Mucosa of stomach (tissue), 1 donor: ENCODE results near the gene PDE1C.

Experiments
- H3K27me3 ChIP-seq: one replicate; pipeline ENCODE4 v1.7.0; 2013; ENCODE audit warnings: mild to moderate bottlenecking, low read length; ENCODE audit not compliant: control insufficient read depth, insufficient read depth
- H3K36me3 ChIP-seq: one replicate; pipeline ENCODE4 v1.7.0; 2013; ENCODE audit warnings: low read length; ENCODE audit not compliant: control insufficient read depth, insufficient read depth
- H3K4me1 ChIP-seq: one replicate; pipeline ENCODE4 v1.7.0; 2013; ENCODE audit warnings: mild to moderate bottlenecking, low read length; ENCODE audit not compliant: control insufficient read depth, insufficient read depth
- H3K4me3 ChIP-seq: one replicate; pipeline ENCODE4 v1.7.0; 2013; ENCODE audit warnings: low read length
- H3K9ac ChIP-seq: one replicate; pipeline ENCODE4 v1.7.0; 2013; ENCODE audit warnings: mild to moderate bottlenecking, low read length, moderate library complexity
- H3K9me3 ChIP-seq: one replicate; pipeline ENCODE4 v1.7.0; 2013; ENCODE audit warnings: mild to moderate bottlenecking, low read length, moderate library complexity; ENCODE audit not compliant: control insufficient read depth
- donor health status: Pancreatic carcinoma.

PDE1C gene

DNA sequence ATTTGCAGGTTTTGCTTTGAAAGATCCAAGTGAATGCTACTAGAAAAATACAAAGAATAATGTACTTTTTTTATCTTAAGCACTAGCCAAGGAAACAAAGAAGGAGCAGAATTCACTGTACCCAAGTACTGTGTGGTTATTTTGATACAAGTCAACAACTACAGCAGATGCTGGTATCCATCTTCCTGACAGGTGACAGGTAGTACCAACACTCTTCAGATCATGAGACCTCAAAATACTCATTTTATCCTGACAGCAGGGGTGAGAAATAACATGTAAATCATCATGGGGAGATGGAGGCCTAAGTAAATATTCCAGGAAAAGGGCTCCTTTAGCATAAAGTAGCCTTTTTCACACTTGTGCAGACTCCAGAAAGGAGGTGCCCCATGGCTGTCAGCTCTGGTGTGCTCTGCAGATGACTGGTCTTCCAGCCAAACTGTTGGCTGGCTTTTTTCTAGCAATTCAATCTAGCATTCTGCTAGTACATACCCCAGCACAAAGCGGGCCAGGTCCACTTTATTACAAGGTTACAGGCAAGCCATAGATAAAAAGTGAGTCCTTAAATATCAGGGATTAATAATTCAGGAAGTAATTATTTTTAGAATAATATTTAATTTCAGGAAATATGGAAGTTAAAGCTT lies 90.4 kb downstream of the PDE1C start:
- no peak overlapping the region for H3K9ac ChIP-seq
- H3K27me3 ChIP-seq: no peaks in the 10 kb centered on the region
- no peaks in the 10 kb centered on the region for H3K9me3 ChIP-seq
- no peak overlapping the region for H3K4me3 ChIP-seq
- H3K4me1 ChIP-seq: peaks cover 4% of the 10 kb centered on the region
- H3K36me3 ChIP-seq: no peaks in the 10 kb centered on the region

DNA sequence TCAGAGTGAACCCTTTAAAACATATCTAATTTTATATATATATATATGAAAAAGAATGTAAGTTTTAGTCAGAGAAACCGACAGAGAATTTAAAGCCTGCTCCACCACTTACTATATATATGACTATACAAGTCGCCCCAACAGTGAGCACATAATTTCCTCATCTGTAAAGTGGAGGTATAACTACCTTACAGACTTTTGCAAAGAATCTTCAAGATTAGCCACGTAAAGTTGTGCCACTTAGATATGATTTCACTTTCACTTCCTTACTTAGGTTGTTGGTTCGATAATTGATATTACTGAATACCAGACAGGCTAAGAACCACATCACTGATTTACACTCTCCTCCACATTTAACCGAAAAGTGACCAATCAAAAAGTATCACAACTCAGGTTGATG lies 94.7 kb downstream of the PDE1C start:
- Histone ChIP-seq H3K4me1 (peaks cover 2% of the 10 kb centered on the region), H3K36me3 (no peaks in the 10 kb centered on the region), H3K27me3 (no peaks in the 10 kb centered on the region), H3K4me3 (no peak overlapping the region), H3K9ac (no peak overlapping the region), H3K9me3 (no peaks in the 10 kb centered on the region)

DNA sequence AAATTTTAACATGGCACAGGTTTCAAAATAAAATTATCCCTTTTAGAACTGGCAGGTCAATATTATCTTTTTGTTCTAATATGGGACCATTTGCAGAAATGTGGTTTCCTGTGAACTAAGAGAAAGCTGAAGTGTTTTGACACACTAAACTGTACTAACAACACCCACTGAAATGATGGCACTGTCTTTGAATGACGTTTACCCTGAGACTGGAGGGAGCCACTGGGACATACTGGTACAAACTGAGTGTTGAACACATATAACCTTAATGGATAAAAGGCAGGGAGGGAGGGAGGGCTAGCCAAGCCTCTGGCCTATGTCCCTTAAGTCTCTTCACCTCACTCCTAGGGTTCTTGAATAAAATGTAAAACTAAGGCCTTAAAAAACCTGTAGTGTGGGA lies 95.9 kb downstream of the PDE1C start:
- H3K27me3 ChIP-seq: no peaks in the 10 kb centered on the region
- no peaks in the 10 kb centered on the region for H3K36me3 ChIP-seq
- no peak overlapping the region for H3K9ac ChIP-seq
- H3K9me3 ChIP-seq: no peaks in the 10 kb centered on the region
- no peak overlapping the region for H3K4me3 ChIP-seq
- no peaks in the 10 kb centered on the region for H3K4me1 ChIP-seq

DNA sequence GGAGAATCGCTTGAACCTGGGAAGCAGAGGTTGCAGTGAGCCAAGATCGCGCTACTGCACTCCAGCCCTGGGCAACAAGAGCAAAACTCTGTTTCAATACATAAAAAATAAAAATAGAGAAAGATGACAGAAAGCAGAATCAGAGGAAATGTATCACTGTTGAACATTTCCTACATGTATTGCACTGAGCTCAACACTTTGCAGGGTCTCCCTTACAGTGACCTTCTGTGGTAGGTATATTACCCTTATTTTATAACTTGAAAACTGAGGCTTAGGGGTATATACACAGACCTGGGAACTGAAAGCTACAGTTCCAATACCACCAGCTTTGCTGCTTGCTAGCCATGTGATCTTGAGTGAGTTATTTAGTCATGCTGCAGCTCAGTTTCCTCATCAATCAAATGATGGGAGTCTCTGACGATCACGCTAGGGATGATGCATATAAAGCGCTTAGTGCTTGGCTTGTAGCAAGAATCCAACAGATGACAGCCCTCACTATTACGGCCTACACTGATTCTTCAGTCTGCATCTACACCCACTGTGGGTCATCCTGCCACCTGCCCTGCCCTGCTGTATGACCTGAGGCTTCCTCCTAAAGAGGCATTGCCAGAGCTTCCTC lies 99.0 kb downstream of the PDE1C start:
- Histone ChIP-seq H3K4me3 (no peak overlapping the region), H3K9ac (no peak overlapping the region), H3K36me3 (no peaks in the 10 kb centered on the region), H3K4me1 (no peaks in the 10 kb centered on the region), H3K9me3 (no peaks in the 10 kb centered on the region), H3K27me3 (no peaks in the 10 kb centered on the region)

DNA sequence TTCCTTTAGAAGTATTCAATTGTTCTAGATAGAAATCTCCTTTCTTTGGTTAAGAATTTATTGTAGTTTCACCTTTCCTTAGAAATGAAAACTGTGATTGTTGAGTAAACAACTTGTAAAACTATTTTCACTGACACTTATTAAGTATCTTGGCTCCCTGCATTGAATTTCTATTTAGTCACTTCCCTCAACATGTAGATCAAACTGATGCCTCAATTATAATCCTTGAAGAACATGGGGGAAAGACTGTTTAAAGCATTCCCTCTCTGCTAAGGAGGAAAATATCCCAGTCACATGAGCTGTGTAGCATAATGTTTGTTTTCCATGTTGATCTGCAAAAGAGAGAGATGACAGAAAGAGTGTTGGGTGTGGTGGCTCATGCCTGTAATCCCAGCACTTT lies 99.7 kb downstream of the PDE1C start:
- H3K4me3 ChIP-seq: no peak overlapping the region
- H3K27me3 ChIP-seq: no peaks in the 10 kb centered on the region
- H3K36me3 ChIP-seq: no peaks in the 10 kb centered on the region
- H3K4me1 ChIP-seq: no peaks in the 10 kb centered on the region
- no peaks in the 10 kb centered on the region for H3K9me3 ChIP-seq
- H3K9ac ChIP-seq: no peak overlapping the region

DNA sequence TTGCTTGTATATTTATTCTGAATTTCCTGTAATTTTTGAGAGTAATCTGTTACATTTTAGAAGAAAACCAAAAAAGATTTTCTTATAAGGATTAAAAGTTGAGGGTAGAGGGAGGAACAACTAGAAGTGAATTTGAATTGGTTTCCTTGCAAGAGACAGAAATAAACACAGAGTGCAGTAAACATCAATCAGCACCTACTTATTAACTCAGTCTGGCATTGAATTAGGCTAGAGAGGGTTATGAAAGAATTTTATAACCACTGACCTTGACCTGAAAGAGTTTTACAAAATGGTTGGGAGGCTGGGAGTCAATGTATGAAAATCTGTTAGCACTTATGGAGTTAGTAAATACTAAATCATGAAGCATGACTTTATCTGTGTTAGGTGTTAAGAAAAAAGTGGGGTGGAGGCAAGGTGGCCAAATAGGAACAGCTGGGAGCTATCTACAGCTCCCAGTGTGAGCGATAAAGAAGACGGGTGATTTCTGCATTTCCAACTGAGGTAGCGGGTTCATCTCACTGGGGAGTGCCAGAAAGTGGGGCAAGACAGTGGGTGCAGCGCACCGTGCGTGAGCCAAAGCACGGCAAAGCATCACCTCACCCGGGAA lies 106.5 kb downstream of the PDE1C start:
- no peak overlapping the region for H3K9ac ChIP-seq
- H3K4me3 ChIP-seq: no peak overlapping the region
- H3K27me3 ChIP-seq: no peaks in the 10 kb centered on the region
- H3K36me3 ChIP-seq: no peaks in the 10 kb centered on the region
- H3K4me1 ChIP-seq: no peaks in the 10 kb centered on the region
- H3K9me3 ChIP-seq: no peaks in the 10 kb centered on the region

DNA sequence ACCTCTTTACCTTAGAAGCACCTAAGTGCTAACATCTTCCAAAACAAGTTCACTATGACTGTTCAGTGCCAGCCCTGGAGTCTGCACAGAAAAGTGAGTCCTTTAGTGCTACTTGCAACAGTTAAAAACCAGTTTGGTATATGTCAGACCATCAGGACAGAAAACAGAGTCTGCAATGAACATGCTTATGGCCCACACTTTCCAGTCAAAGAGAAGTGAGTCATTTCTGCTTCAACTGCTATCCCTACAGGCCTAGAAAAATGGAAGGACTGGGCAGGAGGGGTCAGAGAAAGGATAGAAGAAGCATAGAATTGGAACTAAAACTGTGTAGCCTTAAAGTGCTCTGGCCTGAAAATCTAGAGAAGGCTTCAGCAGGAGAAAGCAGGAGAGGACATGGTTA lies 108.0 kb downstream of the PDE1C start:
- Histone ChIP-seq H3K4me1 (no peaks in the 10 kb centered on the region), H3K9ac (no peak overlapping the region), H3K36me3 (no peaks in the 10 kb centered on the region), H3K27me3 (no peaks in the 10 kb centered on the region), H3K9me3 (no peaks in the 10 kb centered on the region), H3K4me3 (no peak overlapping the region)

DNA sequence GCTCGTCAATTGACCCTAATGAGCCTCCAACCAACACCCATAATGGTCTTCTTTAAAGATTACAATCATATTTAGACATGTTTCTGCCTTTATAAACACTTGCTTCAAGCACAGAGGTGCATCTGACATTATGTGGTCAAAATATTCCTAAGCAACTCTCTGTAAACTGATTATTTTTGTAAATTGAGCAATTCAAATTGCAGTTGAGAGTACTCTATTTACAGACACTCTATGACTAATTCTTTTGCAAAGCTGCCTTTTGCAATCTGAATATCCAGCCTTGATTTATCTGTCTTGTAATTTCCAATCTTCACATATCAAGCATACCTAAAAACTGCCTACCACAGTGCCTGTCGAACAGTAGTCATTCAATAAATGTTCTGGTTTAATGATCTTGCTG lies 112.0 kb downstream of the PDE1C start:
- Histone ChIP-seq H3K27me3 (no peaks in the 10 kb centered on the region), H3K36me3 (no peaks in the 10 kb centered on the region), H3K9ac (no peak overlapping the region), H3K9me3 (no peaks in the 10 kb centered on the region), H3K4me3 (no peak overlapping the region), H3K4me1 (no peaks in the 10 kb centered on the region)

DNA sequence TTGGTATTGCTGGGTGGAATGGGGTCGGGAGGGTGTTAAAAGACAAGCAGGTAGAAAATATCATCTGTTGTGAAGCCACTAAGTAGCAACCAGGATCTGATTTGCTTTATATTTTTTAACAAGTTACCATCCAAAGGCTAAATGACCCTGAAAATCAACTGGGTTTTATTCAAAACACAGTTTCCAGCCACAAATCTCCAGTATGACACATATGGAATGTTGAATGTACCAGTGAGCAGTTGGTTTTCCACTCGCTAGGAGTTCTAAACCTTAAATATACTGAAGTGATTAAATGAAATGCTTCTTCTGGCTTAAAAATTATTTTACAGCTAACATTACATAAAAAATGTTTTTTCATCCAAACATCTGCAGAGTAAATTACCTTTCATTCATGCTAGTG lies 112.5 kb downstream of the PDE1C start:
- Histone ChIP-seq H3K9me3 (no peaks in the 10 kb centered on the region), H3K27me3 (no peaks in the 10 kb centered on the region), H3K9ac (no peak overlapping the region), H3K4me1 (no peaks in the 10 kb centered on the region), H3K4me3 (no peak overlapping the region), H3K36me3 (no peaks in the 10 kb centered on the region)

DNA sequence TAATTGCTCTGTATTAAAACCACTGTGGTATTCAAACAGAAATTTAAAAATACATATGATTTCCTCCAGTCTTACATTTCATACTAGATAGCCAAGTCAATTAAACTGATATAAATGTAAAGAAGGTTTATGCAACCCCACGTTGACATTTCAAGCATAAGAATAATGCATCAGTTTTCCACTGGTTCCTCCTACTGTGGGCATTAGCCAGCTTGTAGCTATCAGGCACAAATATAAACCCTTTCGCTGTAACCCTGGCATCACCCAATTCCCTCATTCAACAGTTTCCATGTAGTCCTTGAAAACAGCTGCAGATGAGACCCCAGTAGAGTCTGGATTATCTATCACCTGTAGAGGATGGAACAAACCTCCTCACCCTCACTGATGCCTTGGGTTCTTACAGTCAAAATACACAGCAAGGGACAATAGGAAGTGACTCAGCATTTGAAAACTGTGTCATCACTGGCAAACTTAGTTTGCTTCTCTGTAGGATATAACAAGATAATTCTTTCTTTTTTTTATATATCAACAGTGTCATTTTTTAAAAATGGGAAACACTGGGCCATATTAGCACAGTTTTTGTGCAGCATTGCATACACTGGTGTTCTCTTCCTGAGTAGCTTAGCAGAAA lies 113.0 kb downstream of the PDE1C start:
- no peak overlapping the region for H3K4me3 ChIP-seq
- no peak overlapping the region for H3K9ac ChIP-seq
- H3K4me1 ChIP-seq: no peaks in the 10 kb centered on the region
- H3K27me3 ChIP-seq: no peaks in the 10 kb centered on the region
- no peaks in the 10 kb centered on the region for H3K36me3 ChIP-seq
- no peaks in the 10 kb centered on the region for H3K9me3 ChIP-seq

DNA sequence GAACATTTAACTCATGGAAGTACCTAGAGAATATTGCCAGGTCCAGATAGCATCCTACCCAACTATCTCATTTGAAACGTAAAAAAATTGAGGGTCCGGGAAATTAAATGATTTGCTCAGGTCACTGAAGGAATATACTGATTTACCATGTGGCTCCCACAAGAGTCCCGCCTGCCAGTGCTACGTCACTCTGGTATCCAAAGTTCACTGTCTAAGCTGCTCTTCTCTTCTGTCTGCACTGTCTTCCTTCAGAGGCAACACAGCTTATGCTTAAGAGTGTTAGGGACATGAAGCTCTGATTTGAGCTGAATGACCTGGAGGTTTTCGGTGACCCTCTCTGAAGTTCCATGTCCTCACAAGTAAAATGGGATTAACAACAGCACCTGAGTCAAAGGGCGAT lies 114.6 kb downstream of the PDE1C start:
- Histone ChIP-seq H3K27me3 (no peaks in the 10 kb centered on the region), H3K4me1 (no peaks in the 10 kb centered on the region), H3K4me3 (no peak overlapping the region), H3K9me3 (no peaks in the 10 kb centered on the region), H3K36me3 (no peaks in the 10 kb centered on the region), H3K9ac (no peak overlapping the region)

DNA sequence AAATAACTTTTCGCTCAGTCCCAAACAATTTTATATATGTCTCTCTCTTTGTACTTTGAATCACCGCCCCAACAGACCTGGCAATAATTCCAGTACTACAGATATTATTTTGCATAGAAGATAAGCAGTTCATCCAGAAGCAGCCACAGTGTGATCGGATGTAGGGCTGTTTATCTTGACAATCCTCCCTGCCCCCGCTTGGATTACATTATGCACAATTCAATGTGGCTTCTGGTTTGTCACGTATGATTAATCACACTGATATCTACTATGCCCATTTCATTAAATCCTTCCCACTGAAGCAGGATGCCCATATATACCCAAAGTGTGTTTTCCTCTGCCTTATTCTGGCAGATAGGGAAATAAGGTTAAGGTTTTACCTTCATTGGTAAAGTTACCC lies 115.2 kb downstream of the PDE1C start:
- Histone ChIP-seq H3K9ac (no peak overlapping the region), H3K27me3 (no peaks in the 10 kb centered on the region), H3K4me1 (no peaks in the 10 kb centered on the region), H3K4me3 (no peak overlapping the region), H3K36me3 (no peaks in the 10 kb centered on the region), H3K9me3 (no peaks in the 10 kb centered on the region)
